ENCODE results near the gene RNF144A.

RNF144A gene

GRCh38 chr2:7010391-7011054, 93.3 kb downstream of the RNF144A start:
- no peak for DNase-seq

- no peak for DNase-seq
Measured at GRCh38 chr2:7011356-7012083, 94.3 kb downstream of the RNF144A start.

GRCh38 chr2:7012141-7012764, 95.0 kb downstream of the RNF144A start:
- DNase-seq, result peak; percentile 20

DNA sequence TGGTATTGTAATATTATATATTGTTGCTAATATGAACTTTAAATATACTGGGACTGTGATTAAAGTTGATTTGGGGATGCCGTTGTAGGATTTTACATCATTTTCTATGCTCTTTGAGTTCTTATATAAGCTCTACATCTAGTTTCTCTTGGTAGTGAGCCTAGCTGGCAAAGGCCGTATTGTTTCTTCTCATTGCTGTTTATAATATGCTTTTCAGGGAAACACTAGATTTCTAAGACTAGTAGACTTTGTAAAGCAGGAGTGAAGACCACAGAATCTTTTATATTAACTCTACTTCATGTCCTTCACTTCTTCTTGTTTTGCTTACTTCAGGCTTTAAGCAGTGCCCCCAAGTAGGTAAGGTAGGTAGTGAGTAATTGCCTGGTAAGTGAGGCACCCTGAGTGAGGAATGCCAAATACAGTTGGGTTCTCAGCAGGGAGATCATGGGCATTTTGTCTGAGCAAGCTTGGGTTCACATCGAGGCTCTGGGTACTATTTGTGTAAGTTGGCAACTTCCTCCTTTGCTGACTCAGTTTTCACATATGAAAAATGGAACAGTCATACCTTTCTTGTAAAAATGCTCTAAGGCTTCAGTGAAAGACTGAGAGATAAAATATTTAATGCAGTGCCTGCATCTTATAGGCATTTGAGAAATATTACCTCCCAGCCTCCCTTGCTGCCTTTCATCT, 96.4 kb downstream of the RNF144A start:
- no peak for DNase-seq

DNA sequence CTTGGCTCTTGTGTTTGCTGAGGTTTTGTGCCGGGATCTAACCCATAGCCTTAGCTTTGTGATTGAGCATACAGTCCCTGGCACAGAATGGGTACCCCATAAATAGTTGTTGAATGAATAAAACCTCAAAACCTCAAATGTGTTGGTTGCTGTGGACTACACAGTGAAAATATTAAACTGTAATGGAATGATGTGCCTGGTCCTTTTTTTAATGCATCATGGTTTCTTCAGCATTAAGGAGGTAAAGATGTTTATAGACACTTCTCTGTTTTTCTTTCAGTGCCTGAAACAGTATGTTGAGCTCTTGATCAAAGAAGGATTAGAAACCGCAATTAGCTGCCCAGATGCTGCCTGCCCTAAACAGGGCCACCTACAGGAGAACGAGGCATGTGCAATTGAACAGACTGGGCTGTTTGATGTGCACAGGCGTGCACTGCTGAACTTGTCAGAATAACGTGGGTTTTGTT, 97.0 kb downstream of the RNF144A start:
- DNase-seq, result no peak

DNA sequence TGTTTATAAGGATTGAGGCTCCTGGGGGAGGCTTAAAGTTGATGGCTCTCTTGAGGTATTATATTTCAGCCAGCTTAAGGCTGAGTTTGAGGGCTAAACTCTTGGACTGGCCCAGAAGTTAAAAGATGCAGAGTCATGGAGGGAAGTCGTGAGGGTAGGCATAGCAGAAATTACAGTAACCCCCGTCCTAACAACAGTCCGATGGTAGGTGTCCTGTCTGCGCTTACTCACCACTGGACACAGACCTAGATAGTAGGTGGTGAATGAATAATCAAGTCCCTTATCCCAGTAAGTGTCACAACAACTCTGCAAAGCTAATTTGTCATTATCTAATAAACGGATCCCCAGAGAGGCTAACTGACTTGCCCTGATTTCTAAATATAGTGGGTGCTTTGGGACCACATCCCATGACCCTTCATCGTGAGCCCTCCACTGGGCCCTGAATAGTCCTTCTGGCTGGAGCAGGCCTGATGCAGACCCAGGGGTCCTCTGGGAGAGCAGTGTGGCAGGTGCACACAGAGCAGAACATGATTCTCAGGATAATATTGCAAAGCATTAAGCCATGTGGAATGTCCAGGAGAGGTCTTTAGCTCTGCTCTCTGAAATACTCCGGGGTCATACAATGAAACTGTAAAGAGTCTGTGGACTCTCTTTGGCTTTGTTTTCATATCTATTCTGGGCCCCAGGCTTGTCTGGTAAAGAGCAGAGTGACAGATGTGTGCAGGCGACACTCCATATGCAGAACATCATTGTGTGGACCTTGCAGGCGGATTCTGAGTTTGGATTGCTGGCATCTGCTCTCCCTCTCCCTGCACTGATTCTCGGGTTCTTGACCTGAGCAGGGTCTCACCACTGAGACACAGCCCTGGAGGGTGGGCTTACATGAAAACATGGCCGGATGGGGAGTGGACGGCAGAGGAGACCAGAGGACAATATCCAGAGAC, 98.1 kb downstream of the RNF144A start:
- no peak for DNase-seq

GRCh38 chr2:7016148-7016547, 98.9 kb downstream of the RNF144A start:
- no peak for DNase-seq

- no peak for DNase-seq
Measured at GRCh38 chr2:7016601-7017211, 99.5 kb downstream of the RNF144A start.

- no peak for DNase-seq
Measured at GRCh38 chr2:7017671-7018281, 100.6 kb downstream of the RNF144A start.

DNA sequence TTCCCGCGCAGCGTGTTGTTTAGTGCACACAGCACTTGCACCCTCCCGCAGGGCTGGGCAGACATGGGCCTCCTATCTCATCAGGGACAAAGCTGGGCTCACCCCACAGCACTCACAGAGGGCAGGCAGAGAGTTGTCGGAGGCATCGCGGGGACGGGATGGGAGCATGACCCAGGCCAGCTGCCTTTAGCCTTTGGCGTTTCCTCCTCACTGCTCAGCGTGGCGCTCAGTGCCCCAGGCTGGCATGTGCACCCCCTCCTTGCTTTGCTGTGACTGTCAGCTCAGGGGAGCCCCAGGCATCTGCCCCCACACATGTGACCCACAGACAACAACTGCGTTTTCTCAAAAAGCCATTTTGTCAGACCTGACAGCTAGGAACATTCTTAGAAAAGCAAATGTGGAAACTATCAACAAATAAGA, 101.1 kb downstream of the RNF144A start:
- DNase-seq, result no peak

DNA sequence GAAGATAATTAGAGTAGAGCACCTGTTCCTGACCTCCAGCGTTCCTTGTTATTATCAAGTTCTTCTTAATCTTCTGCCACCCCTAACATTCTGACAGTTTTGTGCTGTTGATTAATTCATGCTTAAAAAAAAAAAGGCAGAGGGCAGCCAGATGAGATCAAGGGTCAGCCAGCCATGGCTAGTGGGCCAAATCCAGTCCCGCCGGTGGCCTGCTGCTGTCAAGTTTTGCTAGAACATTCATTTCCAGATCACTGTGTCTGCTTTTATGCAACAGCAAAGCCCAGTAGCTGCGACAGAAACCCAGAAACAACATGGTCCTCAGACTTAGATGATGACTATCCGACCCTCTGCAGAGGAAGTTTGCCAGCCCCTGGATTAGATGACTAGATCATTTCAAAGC, 101.6 kb downstream of the RNF144A start:
- DNase-seq, result no peak

DNA sequence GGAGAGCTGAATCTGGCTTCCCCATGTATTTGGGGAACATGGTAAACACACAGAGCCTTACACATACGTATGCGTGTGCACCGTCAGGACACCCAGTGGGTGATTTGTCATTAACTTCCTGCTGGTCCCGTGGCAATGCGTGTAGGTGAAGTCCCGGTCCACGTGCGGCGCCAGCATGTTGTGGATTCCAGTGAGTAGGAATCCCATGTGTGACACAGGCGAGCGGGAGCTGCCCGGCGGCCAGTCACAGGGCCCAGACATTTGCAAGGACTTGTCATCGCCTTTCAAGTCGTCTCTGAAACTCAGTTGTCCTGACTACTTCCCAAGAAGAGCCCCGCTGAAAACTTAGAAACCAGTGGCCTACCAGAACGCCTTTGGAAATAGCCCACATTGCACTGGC, 102.0 kb downstream of the RNF144A start:
- DNase-seq, result no peak

DNA sequence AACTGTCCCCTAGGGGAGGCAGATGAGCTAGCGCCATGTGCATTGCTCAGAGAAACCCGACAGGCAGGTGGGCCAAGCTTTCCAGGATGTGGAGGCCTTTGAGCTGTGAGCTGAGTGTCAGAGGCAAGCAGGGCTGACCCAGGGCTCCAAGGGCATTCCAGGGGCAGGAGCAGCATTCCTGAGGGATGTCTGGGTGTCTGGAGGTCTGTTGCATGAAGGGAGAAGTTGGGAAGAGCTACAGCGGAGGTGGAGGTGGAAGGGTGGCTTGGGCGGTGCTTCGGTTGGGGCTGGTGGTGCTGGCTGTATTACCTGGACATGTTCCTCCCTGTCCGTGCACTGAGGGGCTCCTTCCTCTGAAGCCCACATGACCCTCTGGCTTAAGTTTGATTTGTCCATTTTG, 102.8 kb downstream of the RNF144A start:
- DNase-seq, result no peak

GRCh38 chr2:7020468-7020867, 103.3 kb downstream of the RNF144A start:
- DNase-seq, result no peak

DNA sequence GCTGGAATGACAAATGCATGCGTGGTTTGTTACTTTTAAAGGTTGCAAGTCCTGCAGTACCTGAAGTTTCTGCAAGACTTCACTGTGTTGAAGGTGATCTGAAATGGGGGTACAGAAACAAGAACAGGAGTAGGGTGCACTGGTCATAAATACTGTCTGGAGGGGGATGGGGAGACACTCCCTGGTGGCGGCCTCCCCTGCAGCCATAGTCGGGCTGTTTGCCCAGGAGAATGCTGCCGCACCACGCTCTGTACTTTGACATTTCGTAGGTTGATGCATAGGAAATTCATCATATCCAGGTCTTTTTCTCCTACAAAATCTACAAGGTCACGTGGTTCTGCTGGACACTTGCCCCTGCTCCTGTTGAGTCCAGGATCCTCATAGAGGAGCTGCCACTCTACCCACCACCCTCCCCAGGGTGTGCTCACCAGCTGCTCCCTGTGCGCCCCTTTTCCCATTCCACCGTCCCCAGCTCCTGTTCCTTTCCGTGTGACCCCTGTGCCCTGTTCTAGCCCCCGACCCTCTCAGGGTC, 103.8 kb downstream of the RNF144A start:
- no peak for DNase-seq

DNA sequence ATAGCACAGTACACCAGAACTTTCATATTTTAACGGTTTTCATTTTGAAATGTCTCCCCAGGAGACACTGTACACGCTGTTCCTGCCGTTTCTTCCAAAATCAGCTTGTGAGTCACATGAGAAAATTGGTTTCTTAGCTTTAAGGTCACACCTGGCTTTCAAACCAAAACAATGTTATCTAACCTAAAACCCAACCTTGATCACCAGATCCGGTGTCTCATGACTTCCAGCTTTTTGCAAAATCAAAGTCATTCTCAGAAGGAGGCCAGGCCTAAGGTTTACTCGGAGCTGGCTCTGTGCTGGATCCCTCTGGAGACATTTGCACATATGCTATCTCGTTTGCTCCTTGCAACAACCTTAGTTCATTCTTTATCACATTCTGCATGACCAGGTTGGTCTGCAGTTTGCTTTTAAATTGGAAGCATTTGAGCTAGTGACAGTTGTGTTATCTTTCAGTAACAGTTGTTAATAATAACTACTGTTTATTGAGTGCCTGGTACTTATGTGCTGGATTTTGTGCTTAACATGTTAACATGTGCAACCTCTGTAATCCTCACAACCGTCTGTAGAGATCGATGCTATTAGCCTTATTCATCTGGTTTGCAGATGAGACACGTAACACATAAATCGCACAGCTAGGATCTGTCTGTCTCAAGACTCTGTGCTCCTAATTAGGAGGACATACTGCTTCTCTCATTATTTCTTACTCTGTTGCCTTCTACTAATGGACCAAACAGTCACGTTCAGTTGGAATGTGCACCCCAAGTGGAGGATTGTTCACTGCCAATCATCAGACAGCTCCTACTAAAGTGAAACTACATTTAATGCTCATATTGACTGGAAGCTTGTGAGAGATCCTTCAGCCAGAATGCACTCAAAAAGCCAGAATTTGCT, 105.5 kb downstream of the RNF144A start:
- DNase-seq, result no peak

DNA sequence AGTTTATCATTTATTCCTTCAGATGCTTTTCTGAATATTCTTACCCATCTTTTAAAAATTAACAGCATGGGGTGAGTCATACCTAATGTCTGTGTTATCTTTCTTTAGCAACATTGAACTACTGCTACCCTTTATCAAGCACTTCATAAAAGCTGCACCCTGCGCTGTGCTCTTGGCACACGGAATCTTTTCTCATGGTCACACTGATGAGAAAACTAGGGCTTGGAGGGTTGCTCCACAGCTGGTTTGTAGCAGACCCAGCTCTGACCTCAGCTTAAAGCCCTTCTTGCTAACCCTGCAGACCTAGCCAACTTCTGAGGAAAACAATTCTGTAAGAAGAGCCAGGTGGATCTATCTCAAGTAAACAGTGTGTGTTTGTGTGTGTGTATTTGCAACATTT, 106.3 kb downstream of the RNF144A start:
- DNase-seq, result no peak

- no peak for DNase-seq
Measured at GRCh38 chr2:7024261-7024660, 107.0 kb downstream of the RNF144A start.

- no peak for DNase-seq
Measured at GRCh38 chr2:7025082-7025481, 107.9 kb downstream of the RNF144A start.

DNA sequence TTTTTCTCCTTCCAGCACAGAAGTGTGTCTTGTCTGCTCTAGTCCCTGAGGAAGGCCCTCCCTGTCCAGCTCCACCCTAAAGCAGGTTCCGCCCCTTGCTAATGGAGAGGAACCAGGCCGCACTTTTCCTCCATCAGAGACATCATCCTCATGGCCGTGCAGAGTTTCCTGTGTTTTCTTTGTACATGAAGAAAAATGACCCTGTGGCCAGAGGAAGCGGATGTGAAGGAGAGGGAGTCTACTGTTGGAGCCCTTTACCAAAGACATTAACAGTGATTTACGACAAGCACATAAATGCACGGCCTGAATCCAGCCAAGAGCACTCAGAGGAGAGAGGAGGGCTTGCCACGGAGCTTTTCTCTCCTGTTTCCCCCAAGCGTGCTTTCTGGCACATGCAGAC, 109.5 kb downstream of the RNF144A start:
- DNase-seq, result no peak

Measured in NCI-H774 (cell line).